HG02973 (cell line): Measurements from ENCODE around the gene WDR53.
"Not testable (repeated sequence)": the region's sequence is repeated elsewhere in the genome, so short reads cannot be mapped to it uniquely, and the experiment has no call there.

Experiments
- ATAC-seq: cut with Tn5 transposase; IDR thresholded peaks from one replicate; pipeline ENCODE4 v1.9.1; 2021; ENCODE audit warnings: moderate library complexity; ENCODE audit not compliant: unreplicated experiment

Gene WDR53

GRCh38 chr3:196559826-196560225, 8.5 kb downstream of the WDR53 start:
- ATAC-seq: no peak

GRCh38 chr3:196558476-196558875, 9.9 kb downstream of the WDR53 start:
- ATAC-seq: no peak

- ATAC-seq: no peak
Measured at GRCh38 chr3:196557236-196557635, 11.1 kb downstream of the WDR53 start.

- ATAC-seq: no peak
Measured at GRCh38 chr3:196555295-196555694, 13.1 kb downstream of the WDR53 start.

GRCh38 chr3:196554205-196554604, 14.1 kb downstream of the WDR53 start:
- no peak for ATAC-seq

GRCh38 chr3:196553551-196553950, 14.8 kb downstream of the WDR53 start:
- ATAC-seq: no peak

GRCh38 chr3:196552253-196552652, 16.1 kb downstream of the WDR53 start:
- no peak for ATAC-seq

- not testable (repeated sequence) for ATAC-seq
Measured at GRCh38 chr3:196550172-196550571, 18.2 kb downstream of the WDR53 start.

- not testable (repeated sequence) for ATAC-seq
Measured at GRCh38 chr3:196549312-196549711, 19.0 kb downstream of the WDR53 start.

- no peak for ATAC-seq
Measured at GRCh38 chr3:196547067-196547466, 21.3 kb downstream of the WDR53 start.

- no peak for ATAC-seq
Measured at GRCh38 chr3:196546537-196546936, 21.8 kb downstream of the WDR53 start.

GRCh38 chr3:196544491-196544992, 23.8 kb downstream of the WDR53 start:
- no peak for ATAC-seq

GRCh38 chr3:196541684-196542445, 26.5 kb downstream of the WDR53 start:
- ATAC-seq: no peak

GRCh38 chr3:196537319-196537984, 30.9 kb downstream of the WDR53 start:
- no peak for ATAC-seq

GRCh38 chr3:196533260-196533681, 35.1 kb downstream of the WDR53 start:
- ATAC-seq: no peak

- ATAC-seq: no peak
Measured at GRCh38 chr3:196531418-196531817, 36.9 kb downstream of the WDR53 start.

- ATAC-seq: peak; percentile 71
Measured at GRCh38 chr3:196528639-196529233, 39.6 kb downstream of the WDR53 start.

GRCh38 chr3:196525141-196525540, 43.2 kb downstream of the WDR53 start:
- ATAC-seq: no peak

GRCh38 chr3:196524527-196524926, 43.8 kb downstream of the WDR53 start:
- ATAC-seq: no peak

- ATAC-seq: no peak
Measured at GRCh38 chr3:196523841-196524240, 44.5 kb downstream of the WDR53 start.

GRCh38 chr3:196521291-196521690, 47.1 kb downstream of the WDR53 start:
- ATAC-seq: not testable (repeated sequence)

- no peak for ATAC-seq
Measured at GRCh38 chr3:196519718-196520082, 48.7 kb downstream of the WDR53 start.
